HL-60/S4 treated with phorbol 12-myristate 13-acetate at 8.2 ng/mL for 4 days and 3 days (cell line): Measurements from ENCODE around the gene VIPR2.

Experiments used
- in situ Hi-C: fragments of 300-500 bp; cut with MboI; formaldehyde crosslinking; loops from 2 replicates; pipeline ENCODE4 v1.15.0; 2022; ENCODE audit warnings: low sequenced_read_pairs

VIPR2 gene

GRCh38 chr7:159121476-159121875 lies 23.2 kb downstream of the VIPR2 start:
- in situ Hi-C loops, result no loop called here

- in situ Hi-C loops, result no loop called here
These were observed 23.6 kb downstream of the VIPR2 start for GRCh38 chr7:159121068-159121467.

GRCh38 chr7:159120540-159120919 lies 24.1 kb downstream of the VIPR2 start:
- in situ Hi-C loops, result no loop called here

GRCh38 chr7:159119851-159120539 lies 24.7 kb downstream of the VIPR2 start:
- in situ Hi-C loops, result no loop called here

- in situ Hi-C loops, result no loop called here
These were observed 25.5 kb downstream of the VIPR2 start for GRCh38 chr7:159119026-159119741.

- in situ Hi-C loops, result no loop called here
These were observed 26.0 kb downstream of the VIPR2 start for GRCh38 chr7:159118623-159119022.

- in situ Hi-C loops, result no loop called here
These were observed 26.5 kb downstream of the VIPR2 start for GRCh38 chr7:159118197-159118595.

GRCh38 chr7:159117366-159118196 lies 27.1 kb downstream of the VIPR2 start:
- in situ Hi-C loops, result no loop called here

- in situ Hi-C loops, result no loop called here
These were observed 27.9 kb downstream of the VIPR2 start for GRCh38 chr7:159116581-159117339.

- in situ Hi-C loops, result no loop called here
These were observed 28.8 kb downstream of the VIPR2 start for GRCh38 chr7:159115601-159116501.

GRCh38 chr7:159114981-159115380 lies 29.7 kb downstream of the VIPR2 start:
- in situ Hi-C loops, result no loop called here

GRCh38 chr7:159114096-159114495 lies 30.6 kb downstream of the VIPR2 start:
- in situ Hi-C loops, result no loop called here

- in situ Hi-C loops, result no loop called here
These were observed 31.6 kb downstream of the VIPR2 start for GRCh38 chr7:159113056-159113455.

- in situ Hi-C loops, result no loop called here
These were observed 32.3 kb downstream of the VIPR2 start for GRCh38 chr7:159112136-159113011.

- in situ Hi-C loops, result no loop called here
These were observed 35.0 kb downstream of the VIPR2 start for GRCh38 chr7:159109653-159110035.

- in situ Hi-C loops, result no loop called here
These were observed 35.6 kb downstream of the VIPR2 start for GRCh38 chr7:159108941-159109652.

GRCh38 chr7:159108491-159108890 lies 36.2 kb downstream of the VIPR2 start:
- in situ Hi-C loops, result no loop called here

GRCh38 chr7:159107161-159107892 lies 37.3 kb downstream of the VIPR2 start:
- in situ Hi-C loops, result no loop called here
